ENCODE data around the gene MYH4. TPM values are rescaled to one million over a fixed set of nuclear protein-coding genes. Genes with fewer than 3 reads are reported as not detected.

The MYH4 gene
- polyA plus RNA-seq, 1 of the 3 experiments (the other 2 are of a cell fraction) = not detected

DNA sequence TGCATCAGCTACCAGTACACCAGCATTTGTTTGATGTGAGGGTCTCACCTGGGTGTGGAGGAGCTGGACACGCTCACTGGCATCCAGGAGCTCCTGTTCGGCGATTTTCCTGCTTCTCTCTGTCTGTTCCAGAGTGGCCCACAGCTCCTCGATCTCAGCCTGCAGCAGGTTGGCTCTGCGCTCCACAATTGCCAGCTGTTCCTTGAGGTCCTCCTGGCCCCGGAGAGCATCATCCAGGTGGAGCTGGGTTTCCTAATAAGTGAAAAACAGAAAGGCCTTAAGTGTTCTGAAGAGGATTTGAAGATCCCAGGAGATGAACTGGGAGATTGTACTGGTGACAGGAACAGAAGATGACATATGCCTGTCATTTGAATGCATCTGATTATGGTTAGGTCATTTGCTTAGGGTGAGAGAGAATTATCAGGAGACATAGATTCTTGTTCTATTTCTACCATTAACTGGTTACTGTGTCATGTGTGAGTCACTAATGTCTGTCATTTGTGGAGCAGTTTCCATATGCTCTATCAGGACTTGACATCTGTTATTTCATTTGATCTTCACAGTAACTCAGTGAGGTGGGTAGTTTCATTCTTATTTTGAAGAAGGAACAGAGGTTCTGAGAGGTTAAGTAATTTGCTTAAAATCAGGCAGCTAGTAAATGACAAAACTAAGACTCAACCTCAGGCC lies 75.0 kb downstream of the MYH4 start:
- no peaks in the 10 kb centered on the region for H3K36me3 ChIP-seq (replicated peaks in 1 of 2; ENCODE audit: control insufficient read depth in 1 of 2, insufficient read depth in 2 of 2, low read length in 1 of 2)
- H2AFZ ChIP-seq (ENCODE audit: low read depth) = no peak overlapping the region
- no peaks in the 10 kb centered on the region for H3K4me1 ChIP-seq (ENCODE audit: control insufficient read depth in 1 of 2, insufficient read depth in 2 of 2, low read depth in 1 of 2, low read length in 1 of 2)
- 16% methylated on average over 6 of the region's 6 CpGs for WGBS (ENCODE audit: low lambda C conversion rate)
- ChIA-PET CTCF (interaction anchor here (0.7 kb wide), 1 partner anchor 626 kb away, joined by 5 read pairs; no protein-coding TSS in a partner anchor), POLR2A (no interaction called here)
- no peaks in the 10 kb centered on the region for H3K9me3 ChIP-seq
- TF ChIP-seq FOXM1 (IDR thresholded peaks at IDR 0.05; ENCODE audit: low read depth) (no peak), USF1 (IDR thresholded peaks at IDR 0.05; ENCODE audit: borderline replicate concordance, low read depth) (no peak), PBX3 (IDR thresholded peaks at IDR 0.05) (no peak), NRF1 (IDR thresholded peaks at IDR 0.05; ENCODE audit: low read depth, low read length) (no peak), EP300 (IDR thresholded peaks at IDR 0.05; ENCODE audit: borderline replicate concordance in 1 of 2, low read depth in 1 of 2, low read length in 1 of 2) (no peak), FOSL2 (IDR thresholded peaks at IDR 0.05; ENCODE audit: borderline replicate concordance, low read depth) (no peak), EZH2phosphoT487 (IDR thresholded peaks at IDR 0.05; ENCODE audit: borderline replicate concordance, low read depth) (no peak), RAD21 (IDR thresholded peaks at IDR 0.05; ENCODE audit: low read length) (no peak), RFX5 (IDR thresholded peaks at IDR 0.05; ENCODE audit: low read length) (no peak)
- TF ChIP-seq, protein P1, sequence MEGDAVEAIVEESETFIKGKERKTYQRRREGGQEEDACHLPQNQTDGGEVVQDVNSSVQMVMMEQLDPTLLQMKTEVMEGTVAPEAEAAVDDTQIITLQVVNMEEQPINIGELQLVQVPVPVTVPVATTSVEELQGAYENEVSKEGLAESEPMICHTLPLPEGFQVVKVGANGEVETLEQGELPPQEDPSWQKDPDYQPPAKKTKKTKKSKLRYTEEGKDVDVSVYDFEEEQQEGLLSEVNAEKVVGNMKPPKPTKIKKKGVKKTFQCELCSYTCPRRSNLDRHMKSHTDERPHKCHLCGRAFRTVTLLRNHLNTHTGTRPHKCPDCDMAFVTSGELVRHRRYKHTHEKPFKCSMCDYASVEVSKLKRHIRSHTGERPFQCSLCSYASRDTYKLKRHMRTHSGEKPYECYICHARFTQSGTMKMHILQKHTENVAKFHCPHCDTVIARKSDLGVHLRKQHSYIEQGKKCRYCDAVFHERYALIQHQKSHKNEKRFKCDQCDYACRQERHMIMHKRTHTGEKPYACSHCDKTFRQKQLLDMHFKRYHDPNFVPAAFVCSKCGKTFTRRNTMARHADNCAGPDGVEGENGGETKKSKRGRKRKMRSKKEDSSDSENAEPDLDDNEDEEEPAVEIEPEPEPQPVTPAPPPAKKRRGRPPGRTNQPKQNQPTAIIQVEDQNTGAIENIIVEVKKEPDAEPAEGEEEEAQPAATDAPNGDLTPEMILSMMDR (IDR thresholded peaks at IDR 0.05) = no peak
- H3K79me2 ChIP-seq (ENCODE audit: insufficient read depth) = no peaks in the 10 kb centered on the region
- no peak for DNase-seq
- H3K27me3 ChIP-seq (ENCODE audit: insufficient read depth) = no peaks in the 10 kb centered on the region; the same call in 1 of the 2 replicates
- H3K4me2 ChIP-seq = no peak overlapping the region
- no peaks in the 10 kb centered on the region for H3F3A ChIP-seq (replicated peaks; ENCODE audit: insufficient read depth)
- H4K20me1 ChIP-seq (ENCODE audit: insufficient read depth) = no peaks in the 10 kb centered on the region
- no peak overlapping the region for H3K27ac ChIP-seq (ENCODE audit: low read depth in 2 of 2, low read length in 1 of 2)
- no peak overlapping the region for H3K9ac ChIP-seq
- H3K9me2 ChIP-seq = no peaks in the 10 kb centered on the region
- no peak overlapping the region for H3K4me3 ChIP-seq (ENCODE audit: low read depth in 2 of 2, low read length in 1 of 2)

Other genes with a start within 250 kb of the MYH4 start
- gene MYH13, start 96.6 kb downstream of the MYH4 start, polyA plus RNA-seq (2012; rRNA removed) = not detected in 2 replicates
- gene MYH8, start 47.6 kb downstream of the MYH4 start, polyA plus RNA-seq (2012; rRNA removed) = under 0.01 TPM in 1 of 2 replicates, not detected in the other
- gene MYH1, start 49.0 kb upstream of the MYH4 start, polyA plus RNA-seq (2012; rRNA removed) = 0.03 and 0.06 TPM in 2 replicates
- gene MYH2, start 80.1 kb upstream of the MYH4 start, polyA plus RNA-seq (2012; rRNA removed) = 0.10 and 0.19 TPM in 2 replicates
- 2.7 and 3.4 TPM in 2 replicates for gene MYH3, start 187.8 kb upstream of the MYH4 start, polyA plus RNA-seq (2012; rRNA removed)
- gene SCO1, start 228.0 kb upstream of the MYH4 start, polyA plus RNA-seq (2012; rRNA removed) = 28.6 and 32.7 TPM in 2 replicates
- gene ADPRM, start 228.0 kb upstream of the MYH4 start, polyA plus RNA-seq (2012; rRNA removed) = 7.6 and 10.8 TPM in 2 replicates

Data from SK-N-SH (cell line).